Activated CD4-positive, alpha-beta T cell treated with anti-CD3 and anti-CD28 coated beads, Interleukin-2, amount 50 U/mL, for 1 hour (primary cell): Measurements from ENCODE around the gene C10orf71.

Experiments
- DNase-seq: peaks from one replicate; pipeline ENCODE4 v3.0.0-alpha.2; 2020

C10orf71 gene

GRCh38 chr10:49275896-49276295 lies 23.1 kb upstream of the C10orf71 start:
- DNase-seq, result no peak

DNA sequence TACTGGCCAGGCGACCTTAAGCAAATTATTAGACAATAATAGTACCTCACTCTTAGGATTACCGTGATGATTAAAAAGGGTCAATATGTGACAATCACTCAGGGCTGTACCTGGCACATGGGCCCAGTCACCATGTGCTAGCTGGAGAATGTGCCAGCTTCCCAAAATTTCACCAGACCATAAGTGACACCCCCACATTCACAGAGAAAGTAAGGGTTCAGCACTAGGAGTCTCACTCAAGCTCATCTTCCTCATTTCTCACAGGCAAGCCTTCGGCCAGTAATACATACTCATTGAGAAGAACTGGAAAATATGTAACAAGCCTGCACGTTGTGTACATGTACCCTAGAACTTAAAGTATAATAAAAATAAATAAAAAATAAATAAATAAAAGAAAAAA lies 22.4 kb upstream of the C10orf71 start:
- no peak for DNase-seq

DNA sequence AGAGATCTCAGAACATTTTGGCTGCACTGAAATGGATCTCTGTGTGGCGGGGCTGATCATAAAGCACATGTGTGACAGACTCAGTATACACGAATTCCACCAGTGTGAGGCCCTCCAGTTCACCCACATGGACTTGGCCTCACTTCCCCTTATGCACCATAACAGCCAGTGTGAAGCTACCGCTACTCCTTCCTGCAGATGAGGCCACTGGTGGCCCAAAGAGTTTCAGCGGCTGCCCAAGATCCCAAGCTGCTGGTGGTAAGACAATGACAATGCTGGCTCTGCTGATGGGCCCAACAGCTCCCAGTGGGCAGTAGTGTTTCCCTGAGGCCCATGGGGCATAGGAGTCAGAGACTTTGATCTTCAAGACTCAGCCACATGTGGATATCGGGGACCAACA lies 21.0 kb upstream of the C10orf71 start:
- no peak for DNase-seq

DNA sequence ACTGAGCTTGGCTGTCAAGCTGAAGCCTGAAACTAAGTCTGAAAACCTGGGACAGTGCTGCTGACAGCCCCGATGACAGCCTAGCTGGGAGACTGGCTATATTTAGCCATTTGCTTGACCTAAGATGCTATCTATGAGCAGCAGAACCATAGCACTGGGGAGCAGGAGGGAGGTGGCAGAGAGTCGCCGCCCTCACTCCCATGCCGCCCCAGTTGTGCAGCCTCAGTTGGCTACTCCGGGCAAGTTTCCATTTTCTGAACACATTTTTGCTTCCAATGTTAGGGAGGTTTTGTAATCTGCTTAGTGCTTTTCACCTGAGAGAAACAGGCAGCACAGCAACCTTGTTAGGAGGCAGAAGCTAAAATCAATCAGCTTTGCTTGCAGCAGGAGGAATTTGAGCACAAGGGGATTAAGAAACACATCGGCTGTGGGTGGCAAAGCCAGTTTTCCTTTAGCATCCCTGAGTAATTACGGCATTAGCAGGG lies 20.4 kb upstream of the C10orf71 start:
- DNase-seq, result no peak

DNA sequence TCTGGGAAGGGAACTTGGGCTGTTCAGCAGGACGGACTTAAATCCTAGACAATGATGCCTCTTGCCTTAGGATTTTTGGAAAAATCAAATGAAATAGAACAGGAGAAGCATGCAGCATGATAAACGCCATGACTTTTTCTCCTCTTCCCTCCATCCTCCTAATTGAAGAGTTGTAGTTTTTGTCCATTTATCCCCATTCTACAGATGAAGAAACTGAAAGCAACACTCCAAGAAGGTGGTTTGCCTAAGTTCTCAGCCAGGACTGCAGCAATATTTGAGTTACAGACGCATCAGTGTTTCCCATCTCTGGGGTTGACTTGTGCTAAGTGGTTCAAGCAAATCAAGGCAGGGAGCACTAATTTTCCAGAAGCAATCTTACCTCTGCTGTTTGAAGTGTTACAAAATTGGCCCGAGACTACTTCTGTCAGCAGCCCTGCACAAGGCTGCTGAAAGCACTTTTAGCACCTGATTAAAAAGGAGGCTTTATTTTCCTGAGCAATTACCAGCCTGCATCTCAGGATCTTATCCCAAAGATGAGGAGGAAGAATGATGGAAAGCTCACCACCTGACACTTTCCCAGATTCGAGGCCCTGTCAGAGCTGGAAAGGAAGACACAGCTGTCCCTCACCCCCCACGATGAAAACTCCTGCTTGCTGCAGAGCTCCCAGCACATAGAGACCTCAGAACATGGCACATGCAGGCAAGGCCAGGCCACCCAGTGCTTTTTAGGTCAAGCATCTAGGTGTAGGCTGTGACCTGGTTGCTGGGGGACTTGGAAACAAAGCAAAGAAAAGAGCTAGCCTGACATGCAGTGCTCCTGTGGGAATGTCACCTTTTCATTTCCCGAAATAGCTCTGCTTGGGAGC lies 19.7 kb upstream of the C10orf71 start:
- no peak for DNase-seq

- no peak for DNase-seq
These were observed 19.0 kb upstream of the C10orf71 start for GRCh38 chr10:49280001-49280408.

DNA sequence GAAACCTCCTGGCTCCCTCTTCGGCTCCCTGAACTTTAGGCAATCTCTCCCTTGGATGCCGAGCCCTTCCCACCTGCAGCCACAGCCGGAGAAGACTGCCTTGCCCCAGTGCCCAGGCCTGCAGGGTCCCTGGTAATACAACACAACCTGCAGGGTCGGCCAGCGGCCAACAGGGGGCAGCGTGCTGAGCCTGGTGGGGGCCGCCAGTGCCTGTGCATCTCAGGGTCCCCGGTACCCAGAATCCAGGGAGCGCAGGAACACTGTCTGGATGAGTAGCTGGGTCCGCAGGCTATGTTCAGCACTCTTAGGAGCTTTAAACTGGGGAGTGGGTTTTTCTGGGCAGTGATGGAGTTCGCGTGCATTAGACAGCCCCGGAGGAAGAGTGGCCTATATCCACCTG lies 17.5 kb upstream of the C10orf71 start:
- no peak for DNase-seq

- DNase-seq, result no peak
These were observed 16.7 kb upstream of the C10orf71 start for GRCh38 chr10:49282306-49282705.

DNA sequence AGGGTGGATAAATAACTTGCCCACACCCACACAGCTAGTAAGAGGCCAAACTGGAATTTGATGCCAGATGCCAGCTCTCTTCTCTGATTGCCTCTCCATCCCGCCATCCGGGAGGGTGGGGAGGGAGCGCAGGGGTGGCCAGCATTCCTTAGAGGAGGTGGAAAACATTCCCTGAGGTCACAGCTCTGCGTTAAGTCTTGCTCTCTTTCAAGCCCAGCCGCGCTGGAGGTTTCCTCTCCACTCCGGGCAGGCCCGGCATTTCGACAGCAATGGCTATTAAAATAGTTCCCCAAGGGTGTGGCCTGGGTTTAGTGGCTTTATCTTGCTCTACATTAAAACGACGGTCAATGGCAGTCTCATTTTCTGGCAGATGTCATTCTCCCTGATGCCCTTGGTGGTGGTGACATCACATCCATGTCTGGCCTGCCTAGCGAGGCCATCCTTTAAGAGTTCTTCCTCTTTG lies 16.1 kb upstream of the C10orf71 start:
- DNase-seq, result no peak

GRCh38 chr10:49283491-49283890 lies 15.5 kb upstream of the C10orf71 start:
- no peak for DNase-seq

- DNase-seq, result no peak
These were observed 14.6 kb upstream of the C10orf71 start for GRCh38 chr10:49284356-49284755.

GRCh38 chr10:49285232-49285631 lies 13.7 kb upstream of the C10orf71 start:
- DNase-seq, result no peak

DNA sequence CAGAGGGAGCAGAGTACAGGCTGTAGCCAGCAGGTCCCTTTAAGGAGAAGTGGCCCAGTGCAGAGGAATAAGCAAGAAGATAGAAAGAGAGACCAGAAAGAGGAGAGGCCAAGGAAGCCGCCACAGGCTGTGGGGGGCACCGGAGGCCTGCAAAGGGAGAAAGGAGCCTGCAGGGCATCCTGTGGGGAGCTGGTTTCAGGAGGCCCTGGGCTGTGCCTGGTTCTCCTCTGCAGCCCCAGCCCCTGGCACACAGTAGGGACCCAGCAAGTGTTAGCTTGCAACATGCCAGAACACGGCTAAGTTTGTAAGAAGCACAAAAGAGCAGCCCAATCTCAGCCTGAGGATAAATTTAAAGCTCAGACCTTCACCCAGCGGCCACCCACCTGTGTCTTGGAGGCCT lies 12.3 kb upstream of the C10orf71 start:
- DNase-seq, result no peak

- no peak for DNase-seq
These were observed 11.2 kb upstream of the C10orf71 start for GRCh38 chr10:49287689-49288340.

DNA sequence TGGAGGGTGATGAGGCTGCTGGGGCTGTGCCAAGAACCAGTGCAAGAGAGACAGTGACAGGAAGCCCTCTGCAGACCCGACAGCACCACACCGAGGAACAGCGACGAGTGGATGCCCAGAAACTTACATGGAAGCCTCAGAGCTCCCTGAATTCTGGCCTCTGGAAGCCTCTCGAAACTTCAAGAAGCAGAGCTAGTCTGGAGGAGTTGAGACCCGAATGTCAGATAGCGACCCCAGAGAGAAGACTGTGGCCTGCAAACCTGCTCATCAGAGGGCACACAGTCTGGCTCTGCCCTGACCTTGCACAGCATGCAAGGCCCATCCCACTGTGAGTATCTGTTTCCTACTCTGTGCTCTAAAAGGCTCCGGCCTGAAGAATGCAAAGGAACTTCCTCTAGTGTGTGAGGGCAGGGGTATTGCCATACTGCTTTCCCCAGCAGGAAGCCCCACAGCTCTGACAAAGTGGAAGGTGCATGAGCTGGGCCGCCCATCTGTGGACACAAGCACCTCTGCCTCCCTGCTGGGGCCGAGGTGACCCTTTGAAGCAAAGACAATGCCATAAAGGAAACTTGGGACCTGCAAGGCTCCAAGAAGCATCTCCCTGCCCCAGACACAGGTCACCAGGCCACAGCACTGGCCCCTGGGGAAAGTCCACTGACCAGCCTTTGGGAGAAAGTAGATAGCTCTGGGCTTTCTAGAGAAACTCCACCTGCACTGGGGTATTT lies 10.5 kb upstream of the C10orf71 start:
- DNase-seq, result no peak

DNA sequence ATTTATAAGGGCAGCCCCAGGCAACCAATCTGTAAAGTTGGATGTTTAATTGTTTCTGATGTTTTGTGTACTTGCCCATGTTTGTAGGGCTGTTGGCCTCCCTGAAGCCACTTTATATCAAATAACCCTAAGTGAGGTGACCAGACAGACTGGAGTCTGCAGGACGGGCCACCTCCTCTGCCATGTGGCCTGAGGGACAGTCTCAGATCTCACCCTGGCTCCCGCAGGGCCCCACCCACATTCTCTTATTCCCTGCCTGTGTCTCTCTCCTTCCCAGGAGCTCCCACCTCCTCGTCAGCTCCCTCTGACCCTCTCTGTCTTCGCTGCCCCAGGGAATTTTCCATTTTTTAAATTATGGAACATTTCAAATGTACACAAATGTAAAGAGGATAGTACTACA lies 9.5 kb upstream of the C10orf71 start:
- DNase-seq, result no peak

DNA sequence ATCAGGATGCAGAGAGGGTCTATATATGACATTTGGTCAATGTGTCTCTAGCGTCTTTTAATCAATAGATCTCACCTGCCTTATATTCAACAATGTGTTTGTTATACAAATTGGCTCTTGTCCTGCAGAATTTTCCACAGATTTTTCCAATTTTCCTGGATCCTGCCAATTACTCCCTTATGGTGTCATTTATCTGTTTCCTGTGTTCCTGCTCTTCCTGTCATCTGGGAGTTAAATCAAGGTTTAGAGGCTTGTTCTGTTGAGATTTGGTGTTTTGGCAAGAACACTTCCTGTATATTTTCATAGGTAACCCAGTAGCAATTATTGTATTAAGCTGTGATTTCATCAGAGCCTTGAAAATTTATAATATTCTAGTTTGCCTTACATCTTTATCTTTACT lies 8.8 kb upstream of the C10orf71 start:
- no peak for DNase-seq

DNA sequence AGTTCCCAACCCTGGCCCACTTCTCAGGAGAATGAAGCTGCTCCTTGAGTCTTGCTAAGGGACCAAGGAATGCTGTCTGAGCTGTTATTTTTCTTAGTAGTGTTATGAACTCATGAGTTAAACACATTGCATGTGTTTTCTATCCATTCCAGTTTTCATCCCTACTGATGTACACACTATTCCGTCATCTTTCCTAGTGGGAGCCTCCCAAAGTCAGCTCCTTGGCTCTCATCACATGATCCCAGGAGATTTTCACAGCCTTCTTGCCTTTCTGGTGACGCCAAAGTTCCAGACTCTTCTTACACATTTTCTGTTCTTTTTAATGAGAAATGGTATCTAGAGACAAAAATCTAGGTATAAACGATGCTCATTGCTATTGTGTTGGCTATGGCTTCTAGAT lies 8.4 kb upstream of the C10orf71 start:
- no peak for DNase-seq

- DNase-seq, result no peak
These were observed 6.3 kb upstream of the C10orf71 start for GRCh38 chr10:49292565-49293207.

DNA sequence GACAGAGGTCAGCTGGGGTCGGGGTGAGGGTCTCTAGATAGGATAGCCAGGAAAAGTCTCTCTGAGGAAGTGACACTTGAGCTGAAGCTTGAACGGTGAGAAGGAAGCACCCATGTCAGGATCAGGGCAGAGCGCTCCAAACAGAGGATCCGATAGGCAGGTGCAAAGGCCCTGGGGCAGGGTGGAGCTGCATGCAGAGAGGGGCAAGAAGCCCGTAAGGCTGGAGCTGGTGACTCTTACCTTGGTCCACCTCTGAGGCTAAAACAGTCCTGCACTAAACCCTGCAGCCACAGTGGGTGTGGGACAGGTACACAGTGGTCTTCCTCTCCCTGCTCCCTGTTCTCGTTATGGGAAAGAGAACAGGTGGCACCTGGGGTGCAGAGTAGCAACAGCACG lies 5.8 kb upstream of the C10orf71 start:
- no peak for DNase-seq

DNA sequence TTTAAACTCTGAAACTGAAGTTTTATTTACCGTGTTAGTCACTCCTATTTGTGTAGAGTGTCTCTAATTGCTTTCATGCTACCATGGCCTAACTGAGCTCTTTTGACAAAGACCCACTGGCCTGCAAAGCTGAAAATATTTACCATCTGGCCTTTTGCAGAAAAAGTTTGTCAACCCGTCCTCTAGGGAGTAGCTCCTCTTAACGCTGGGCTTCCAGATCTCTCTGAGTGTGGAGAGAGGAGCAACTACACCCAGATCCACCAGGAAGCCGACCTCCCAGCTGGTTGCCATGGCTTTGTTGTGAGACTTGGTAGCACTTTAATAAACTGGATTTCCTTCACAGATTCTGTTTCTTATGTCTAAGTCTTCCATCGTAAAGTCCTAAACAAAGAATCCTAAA lies 4.2 kb upstream of the C10orf71 start:
- no peak for DNase-seq

DNA sequence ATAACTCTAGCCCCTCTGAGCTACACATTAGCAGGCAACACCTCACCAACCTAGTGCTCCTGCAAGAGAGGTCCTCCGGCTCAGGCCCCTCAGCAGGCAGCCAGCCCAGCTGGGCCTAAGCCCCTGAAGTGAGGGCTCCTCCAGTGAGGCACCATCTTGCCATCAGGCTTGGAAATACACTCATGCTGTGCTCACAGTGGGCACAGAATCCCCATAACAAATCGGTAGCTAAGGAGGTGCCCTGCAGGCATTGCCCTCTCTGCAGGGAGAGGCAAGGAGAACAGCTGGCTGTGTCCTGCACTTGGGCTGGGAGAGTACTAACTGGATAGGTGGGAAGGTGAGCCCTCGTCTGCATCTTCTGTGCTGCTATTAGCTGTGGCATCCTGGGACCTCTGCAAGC lies 3.7 kb upstream of the C10orf71 start:
- DNase-seq, result no peak

- DNase-seq, result no peak
These were observed 2.6 kb upstream of the C10orf71 start for GRCh38 chr10:49296382-49296781.
